CD4-positive, alpha-beta T cell treated with Interleukin-4 for 1 hour (primary cell): ENCODE data around the gene PALMD.

Source experiments
- DNase-seq, 2 donors: peaks; one replicate each; pipeline ENCODE4 v3.0.0-alpha.2; 2020 to 2022

PALMD gene

GRCh38 chr1:99645699-99646531, at the start of gene PALMD:
TSS of gene PALMD (plus strand) at chr1:99646113. CDS start at chr1:99646318, 205 bp downstream.
- no peak for DNase-seq

GRCh38 chr1:99598738-99599411, 47.0 kb upstream of the PALMD start:
- no peak for DNase-seq

GRCh38 chr1:99599678-99600175, 46.2 kb upstream of the PALMD start:
- DNase-seq = no peak

GRCh38 chr1:99600782-99601181, 45.1 kb upstream of the PALMD start:
- no peak for DNase-seq

- no peak for DNase-seq
Measured at GRCh38 chr1:99601208-99601607, 44.7 kb upstream of the PALMD start.

GRCh38 chr1:99601709-99602403, 44.1 kb upstream of the PALMD start:
- DNase-seq = no peak

GRCh38 chr1:99602404-99602969, 43.4 kb upstream of the PALMD start:
- DNase-seq = no peak

GRCh38 chr1:99603699-99604560, 42.0 kb upstream of the PALMD start:
- no peak for DNase-seq

- no peak for DNase-seq
Measured at GRCh38 chr1:99606306-99606705, 39.6 kb upstream of the PALMD start.

- DNase-seq = no peak
Measured at GRCh38 chr1:99607590-99607989, 38.3 kb upstream of the PALMD start.

GRCh38 chr1:99608058-99608457, 37.9 kb upstream of the PALMD start:
- no peak for DNase-seq

GRCh38 chr1:99613716-99614115, 32.2 kb upstream of the PALMD start:
- no peak for DNase-seq

- no peak for DNase-seq
Measured at GRCh38 chr1:99614728-99615127, 31.2 kb upstream of the PALMD start.

GRCh38 chr1:99619583-99619982, 26.3 kb upstream of the PALMD start:
- no peak for DNase-seq

- DNase-seq = no peak
Measured at GRCh38 chr1:99621340-99621901, 24.5 kb upstream of the PALMD start.

- DNase-seq = no peak
Measured at GRCh38 chr1:99622702-99623347, 23.1 kb upstream of the PALMD start.

- DNase-seq = no peak
Measured at GRCh38 chr1:99623554-99623953, 22.4 kb upstream of the PALMD start.

- no peak for DNase-seq
Measured at GRCh38 chr1:99627615-99628014, 18.3 kb upstream of the PALMD start.

GRCh38 chr1:99629164-99629563, 16.7 kb upstream of the PALMD start:
- DNase-seq = no peak

- DNase-seq = no peak
Measured at GRCh38 chr1:99634971-99635624, 10.8 kb upstream of the PALMD start.

GRCh38 chr1:99635664-99636063, 10.2 kb upstream of the PALMD start:
- DNase-seq = no peak
